ENCODE data around the gene RAD50.

The RAD50 gene

DNA sequence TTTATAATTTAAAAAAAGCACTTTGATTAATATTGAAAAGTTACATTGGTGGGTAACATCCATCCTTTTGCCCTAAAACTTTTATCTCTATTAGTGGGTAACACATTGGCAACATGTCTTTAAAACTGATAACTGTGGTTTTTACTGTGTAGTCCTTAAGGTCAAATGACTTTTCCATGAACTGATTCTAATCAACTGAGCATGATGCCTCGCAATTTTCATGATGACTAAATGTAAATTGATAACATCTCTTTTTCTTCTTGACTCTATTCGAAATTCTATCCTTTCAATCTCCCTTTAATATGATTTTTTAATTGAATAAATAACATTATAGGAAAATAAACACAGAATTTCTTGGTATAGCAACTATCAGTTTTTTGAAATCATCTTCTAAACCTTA, 7.2 kb upstream of the RAD50 start:
- no peak overlapping the region for H3K4me2 ChIP-seq
- H3K27me3 ChIP-seq (ENCODE audit: insufficient read depth, low read depth): no peaks in the 10 kb centered on the region
- H3K79me2 ChIP-seq (ENCODE audit: insufficient read depth, low read depth): no peaks in the 10 kb centered on the region
- peaks cover 11% of the 10 kb centered on the region for H3K4me1 ChIP-seq (ENCODE audit: low read depth, poor library complexity, severe bottlenecking)
- H3K27ac ChIP-seq: no peak overlapping the region
- TF ChIP-seq, protein P1, sequence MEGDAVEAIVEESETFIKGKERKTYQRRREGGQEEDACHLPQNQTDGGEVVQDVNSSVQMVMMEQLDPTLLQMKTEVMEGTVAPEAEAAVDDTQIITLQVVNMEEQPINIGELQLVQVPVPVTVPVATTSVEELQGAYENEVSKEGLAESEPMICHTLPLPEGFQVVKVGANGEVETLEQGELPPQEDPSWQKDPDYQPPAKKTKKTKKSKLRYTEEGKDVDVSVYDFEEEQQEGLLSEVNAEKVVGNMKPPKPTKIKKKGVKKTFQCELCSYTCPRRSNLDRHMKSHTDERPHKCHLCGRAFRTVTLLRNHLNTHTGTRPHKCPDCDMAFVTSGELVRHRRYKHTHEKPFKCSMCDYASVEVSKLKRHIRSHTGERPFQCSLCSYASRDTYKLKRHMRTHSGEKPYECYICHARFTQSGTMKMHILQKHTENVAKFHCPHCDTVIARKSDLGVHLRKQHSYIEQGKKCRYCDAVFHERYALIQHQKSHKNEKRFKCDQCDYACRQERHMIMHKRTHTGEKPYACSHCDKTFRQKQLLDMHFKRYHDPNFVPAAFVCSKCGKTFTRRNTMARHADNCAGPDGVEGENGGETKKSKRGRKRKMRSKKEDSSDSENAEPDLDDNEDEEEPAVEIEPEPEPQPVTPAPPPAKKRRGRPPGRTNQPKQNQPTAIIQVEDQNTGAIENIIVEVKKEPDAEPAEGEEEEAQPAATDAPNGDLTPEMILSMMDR (conservative IDR thresholded peaks at IDR 0.05; ENCODE audit: low read depth, low read length): no peak
- no peak overlapping the region for H3K9ac ChIP-seq
- no peaks in the 10 kb centered on the region for H4K20me1 ChIP-seq (ENCODE audit: insufficient read depth)
- no peak overlapping the region for H2AFZ ChIP-seq (ENCODE audit: low read depth)
- H3K36me3 ChIP-seq (ENCODE audit: insufficient read depth): no peaks in the 10 kb centered on the region
- no peak overlapping the region for H3K4me3 ChIP-seq (IDR thresholded peaks at IDR 0.05; ENCODE audit: insufficient read depth, low read depth, low read length)

DNA sequence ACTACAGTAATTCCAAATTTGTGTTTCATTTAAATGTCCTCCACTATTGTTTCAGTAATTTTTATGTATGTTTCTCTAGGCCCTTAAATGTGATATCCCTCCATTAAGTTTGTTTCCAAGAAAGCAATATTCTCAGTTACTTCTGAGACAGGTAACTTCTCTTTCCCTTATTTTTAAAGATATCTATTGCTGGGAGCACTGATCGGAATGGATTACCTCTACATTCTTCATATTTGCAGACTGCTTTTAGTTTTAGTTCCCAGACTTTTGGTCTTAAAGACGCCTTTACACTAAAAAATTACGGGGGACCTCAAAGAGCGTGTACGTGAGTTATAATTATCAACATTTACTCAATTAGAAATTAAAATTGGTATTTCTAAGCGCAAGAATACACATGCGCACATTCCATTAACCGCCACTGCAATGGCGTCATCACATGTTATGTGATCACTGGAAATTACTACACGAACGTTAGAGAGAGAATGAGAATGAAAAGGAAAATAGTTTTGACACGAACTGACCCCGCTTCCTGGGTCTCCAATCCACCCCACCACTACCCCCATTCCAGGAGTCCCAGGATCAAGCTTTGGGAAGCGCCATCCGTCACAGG, 519 bp upstream of the RAD50 start:
- Histone ChIP-seq H4K20me1 (ENCODE audit: insufficient read depth) (no peaks in the 10 kb centered on the region), H3K9ac (peak overlapping the region; percentile 76; the same call in 1 of the 2 replicates), H3K4me1 (ENCODE audit: low read depth, poor library complexity, severe bottlenecking) (peaks cover 21% of the 10 kb centered on the region), H3K36me3 (ENCODE audit: insufficient read depth) (no peaks in the 10 kb centered on the region; the same call in 1 of the 2 replicates), H3K4me2 (peak overlapping the region; percentile 96), H2AFZ (ENCODE audit: low read depth) (peak overlapping the region; percentile 67), H3K27ac (peak overlapping the region; percentile 59), H3K79me2 (ENCODE audit: insufficient read depth, low read depth) (peaks cover 33% of the 10 kb centered on the region), H3K27me3 (ENCODE audit: insufficient read depth, low read depth) (no peaks in the 10 kb centered on the region), H3K4me3 (IDR thresholded peaks at IDR 0.05; ENCODE audit: insufficient read depth, low read depth, low read length) (no peak overlapping the region)
- TF ChIP-seq, protein P1 (conservative IDR thresholded peaks at IDR 0.05; ENCODE audit: low read depth, low read length): no peak

DNA sequence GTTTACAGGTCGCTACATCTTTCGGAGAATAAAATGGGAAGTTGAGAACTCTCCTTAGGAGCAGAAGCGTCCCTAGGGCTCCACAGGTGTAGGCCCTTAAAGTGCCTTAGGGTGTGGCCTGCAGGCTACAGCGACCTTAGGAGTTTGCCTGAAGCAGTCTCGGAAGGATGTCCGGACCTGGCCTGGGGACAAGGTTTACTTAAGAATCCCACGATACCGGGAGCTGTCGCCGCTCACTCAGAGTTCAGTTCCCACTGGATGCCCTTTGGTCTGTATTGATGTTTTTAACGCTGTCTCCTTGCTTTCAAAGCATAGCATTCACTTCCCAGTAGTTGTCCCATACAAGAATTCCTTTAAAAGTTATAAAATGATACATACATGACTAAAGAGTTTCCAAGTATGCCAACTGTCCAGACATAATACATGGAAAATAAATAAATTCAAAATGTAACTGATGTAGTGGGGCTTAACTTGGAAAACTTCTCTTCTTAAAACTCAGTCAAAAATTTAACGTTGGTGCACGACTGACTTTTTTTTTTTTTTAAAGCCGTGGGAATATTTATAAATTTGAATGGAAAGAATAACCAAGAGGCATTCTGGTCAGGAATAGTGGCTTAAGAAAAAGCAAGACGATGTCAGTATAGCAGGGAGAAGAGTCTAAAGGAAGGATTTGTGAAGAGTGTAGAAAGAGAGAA, 848 bp downstream of the RAD50 start:
- Histone ChIP-seq H3K36me3 (ENCODE audit: insufficient read depth) (no peaks in the 10 kb centered on the region; the same call in 1 of the 2 replicates), H3K27ac (peak overlapping the region; percentile 59), H3K4me2 (peak overlapping the region; percentile 96), H3K27me3 (ENCODE audit: insufficient read depth, low read depth) (no peaks in the 10 kb centered on the region), H2AFZ (ENCODE audit: low read depth) (peak overlapping the region; percentile 67), H3K9ac (peak overlapping the region; percentile 76), H3K79me2 (ENCODE audit: insufficient read depth, low read depth) (peaks cover 39% of the 10 kb centered on the region), H3K4me3 (IDR thresholded peaks at IDR 0.05; ENCODE audit: insufficient read depth, low read depth, low read length) (no peak overlapping the region), H3K4me1 (ENCODE audit: low read depth, poor library complexity, severe bottlenecking) (peaks cover 21% of the 10 kb centered on the region), H4K20me1 (ENCODE audit: insufficient read depth) (no peaks in the 10 kb centered on the region)
- TF ChIP-seq, protein P1 (conservative IDR thresholded peaks at IDR 0.05; ENCODE audit: low read depth, low read length): no peak

DNA sequence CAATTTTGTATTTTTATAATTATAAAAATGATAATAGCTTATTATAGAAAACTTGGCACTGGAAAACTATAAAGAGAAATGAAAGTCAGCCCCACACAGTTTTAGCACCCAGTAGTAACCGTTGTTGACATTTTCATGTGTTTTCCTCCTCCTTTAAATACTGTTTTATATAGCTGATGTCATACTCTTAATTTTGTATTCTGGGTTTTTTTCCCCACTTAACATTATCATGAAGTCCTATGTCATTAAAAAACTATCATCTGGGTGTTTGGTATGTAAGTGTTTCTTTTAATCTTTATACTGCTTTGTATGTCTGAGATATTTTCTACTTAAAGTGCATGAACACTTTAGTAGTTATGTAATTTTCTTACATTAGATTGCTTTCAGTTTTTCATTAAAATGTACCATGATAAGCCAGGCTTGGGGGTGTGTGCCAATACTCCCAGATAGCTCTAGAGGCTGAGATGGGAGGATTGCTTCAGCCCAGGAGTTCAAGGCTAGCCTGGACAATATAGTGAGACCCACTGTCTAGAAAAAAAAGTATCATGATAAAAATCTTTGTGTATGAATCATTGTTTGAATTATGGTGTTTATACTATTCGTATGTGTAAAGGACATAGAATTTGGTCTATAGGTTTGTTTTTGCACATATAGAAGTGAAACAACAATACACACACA, 2.7 kb downstream of the RAD50 start:
- Histone ChIP-seq H3K9ac (no peak overlapping the region), H3K4me2 (no peak overlapping the region), H4K20me1 (ENCODE audit: insufficient read depth) (no peaks in the 10 kb centered on the region), H3K27me3 (ENCODE audit: insufficient read depth, low read depth) (no peaks in the 10 kb centered on the region), H3K4me3 (IDR thresholded peaks at IDR 0.05; ENCODE audit: insufficient read depth, low read depth, low read length) (no peak overlapping the region), H3K79me2 (ENCODE audit: insufficient read depth, low read depth) (peaks cover 44% of the 10 kb centered on the region), H3K36me3 (ENCODE audit: insufficient read depth) (no peaks in the 10 kb centered on the region; the same call in 1 of the 2 replicates), H3K4me1 (ENCODE audit: low read depth, poor library complexity, severe bottlenecking) (peaks cover 21% of the 10 kb centered on the region), H2AFZ (ENCODE audit: low read depth) (no peak overlapping the region), H3K27ac (no peak overlapping the region)
- TF ChIP-seq, protein P1 (conservative IDR thresholded peaks at IDR 0.05; ENCODE audit: low read depth, low read length): no peak
